ENCODE results near the gene PA2G4.
A peak's percentile ranks its signal among the peaks of the same experiment; 100 is the strongest.
"Not testable (repeated sequence)": the region's sequence is repeated elsewhere in the genome, so short reads cannot be mapped to it uniquely, and the experiment has no call there.

The PA2G4 gene

DNA sequence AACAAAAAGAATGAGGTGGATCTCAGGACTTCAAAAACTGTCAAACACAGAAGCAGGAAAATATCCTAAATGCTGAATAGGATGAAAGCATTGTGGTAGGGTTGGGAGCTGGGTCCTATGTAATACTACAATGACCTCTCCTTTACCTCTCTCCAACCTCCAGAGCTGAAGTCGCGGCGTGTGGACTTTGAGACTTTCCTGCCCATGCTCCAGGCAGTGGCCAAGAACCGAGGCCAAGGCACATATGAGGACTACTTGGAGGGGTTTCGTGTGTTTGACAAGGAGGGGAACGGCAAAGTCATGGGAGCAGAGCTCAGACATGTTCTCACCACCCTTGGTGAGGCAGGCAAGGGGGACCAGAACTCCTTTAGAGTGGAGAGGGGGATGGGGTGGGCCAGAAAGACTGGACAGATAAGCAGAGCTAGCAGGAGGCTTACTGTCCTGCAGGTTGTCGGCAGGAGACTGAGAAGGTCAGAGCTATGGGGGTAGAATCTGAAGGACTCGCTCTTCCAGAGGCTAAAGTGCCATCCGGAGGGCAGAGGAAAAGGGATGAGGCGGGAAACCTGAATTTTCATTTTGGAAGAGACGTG is 51.0 kb downstream of the PA2G4 start:
- no peak for DNase-seq

DNA sequence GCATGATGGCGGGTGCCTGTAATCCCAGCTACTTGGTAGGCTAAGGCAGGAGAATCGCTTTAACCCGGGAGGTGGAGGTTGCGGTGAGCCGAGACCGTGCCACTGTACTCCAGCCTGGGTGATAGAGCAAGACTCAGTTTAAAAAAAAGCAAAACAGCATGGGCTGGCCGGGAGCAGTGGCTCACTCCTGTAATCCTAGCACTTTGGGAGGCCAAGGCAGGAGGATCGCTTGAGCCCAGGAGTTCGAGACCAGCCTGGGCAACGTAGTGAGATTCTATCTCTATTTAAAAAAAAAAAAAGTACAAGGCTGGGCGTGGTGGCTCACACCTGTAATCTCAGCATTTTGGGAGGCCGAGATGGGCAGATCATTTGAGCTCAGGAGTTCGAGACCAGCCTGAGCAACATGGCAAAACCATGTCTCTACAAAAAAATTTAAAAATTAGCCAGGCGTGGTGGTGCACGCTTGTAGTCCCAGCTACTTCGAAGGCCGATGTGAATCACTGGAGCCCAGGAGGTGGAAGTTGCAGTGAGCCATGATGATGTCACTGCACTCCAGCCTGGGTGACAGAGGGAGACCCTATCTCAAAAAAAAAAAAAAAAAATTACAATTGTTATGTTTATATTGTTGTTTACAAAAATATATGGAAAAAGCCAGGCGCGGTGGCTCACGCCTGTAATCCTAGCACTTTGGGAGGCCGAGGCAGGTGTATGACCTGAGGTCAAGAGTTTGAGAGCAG is 52.3 kb downstream of the PA2G4 start:
- not testable (repeated sequence) for DNase-seq

DNA sequence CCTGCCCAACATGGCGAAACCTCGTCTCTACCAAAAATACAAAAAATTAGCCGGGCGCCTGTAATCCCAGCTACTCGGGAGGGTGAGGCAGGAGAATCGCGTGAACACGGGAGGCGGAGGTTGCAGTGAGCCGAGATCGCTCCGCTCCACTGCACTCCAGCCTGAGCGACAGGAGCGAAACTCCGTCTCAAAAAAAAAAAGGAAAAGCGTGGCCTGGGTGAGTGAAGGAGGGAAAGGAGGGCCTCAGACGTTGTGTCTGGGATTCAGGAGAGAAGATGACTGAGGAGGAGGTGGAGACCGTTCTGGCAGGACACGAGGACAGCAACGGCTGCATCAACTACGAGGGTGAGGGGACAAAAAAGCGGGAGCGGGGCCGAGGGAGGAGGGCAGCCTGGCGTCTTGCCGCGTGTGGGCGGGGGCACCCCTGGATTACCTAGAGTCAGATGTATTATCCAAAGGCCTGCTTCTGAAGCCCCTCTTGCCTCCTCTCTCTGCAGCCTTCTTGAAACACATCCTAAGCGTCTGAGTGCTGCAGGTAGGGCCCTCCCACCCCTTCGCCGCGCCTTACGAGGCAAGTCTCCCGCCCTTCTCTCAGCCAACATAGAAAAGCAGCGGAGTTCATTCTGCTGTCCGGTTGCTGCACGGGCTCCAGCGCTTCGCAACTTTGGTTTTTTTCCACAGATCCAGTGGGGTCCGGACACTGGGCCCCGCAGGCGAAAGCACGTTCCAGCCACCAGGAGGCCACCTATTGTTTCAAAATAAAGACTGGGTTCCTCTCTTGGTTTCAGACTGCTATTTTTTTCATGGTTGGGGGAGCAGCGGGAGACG is 53.1 kb downstream of the PA2G4 start:
- DNase-seq = peak; percentile 78 to 82

DNA sequence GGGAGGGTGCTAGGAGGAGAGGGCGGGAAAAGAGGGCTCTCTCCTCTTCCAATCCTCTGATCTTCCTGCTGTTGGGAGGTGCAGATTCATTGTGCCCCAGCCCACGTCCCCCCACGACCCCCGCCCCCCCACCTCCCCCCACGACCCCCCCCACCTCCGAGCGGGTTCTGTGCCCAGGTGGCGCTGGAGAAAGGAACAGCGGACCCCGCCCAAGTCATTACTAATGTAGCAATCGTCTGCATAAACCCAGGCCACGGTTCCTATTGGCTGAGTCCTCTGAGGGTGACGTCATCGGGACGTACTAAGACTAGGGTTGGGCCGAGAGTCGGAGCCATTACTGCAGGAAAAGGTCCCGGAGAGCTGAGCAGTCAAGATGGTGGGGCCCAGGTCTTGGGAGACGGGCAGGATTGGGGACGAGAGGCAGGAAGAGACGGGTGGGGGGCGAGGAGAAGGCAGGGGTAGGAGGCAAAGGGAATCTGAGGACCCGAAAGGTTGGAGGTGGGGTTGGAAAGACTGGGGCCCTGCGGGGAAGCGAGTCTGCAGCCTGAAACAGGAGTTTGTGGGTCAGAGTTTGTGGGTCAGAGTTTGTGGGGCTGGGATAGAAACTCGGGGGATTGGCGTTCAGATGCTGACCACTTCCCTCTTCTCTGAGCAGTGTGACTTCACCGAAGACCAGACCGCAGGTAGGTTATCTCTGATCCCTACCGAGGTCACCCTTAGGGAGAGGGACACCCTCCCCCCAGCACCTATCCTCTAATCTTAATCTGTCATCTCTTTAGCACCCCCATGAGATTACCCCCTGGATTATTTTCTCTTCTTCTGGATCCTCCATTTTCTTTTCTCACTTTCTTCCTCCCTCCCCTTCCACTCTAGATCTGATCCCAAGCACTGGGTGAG is 53.9 kb downstream of the PA2G4 start, which contains the start of gene MYL6:
Gene MYL6, plus strand, starts transcription at position 331 of the 897 bp plus-strand sequence. Its CDS starts 43 bp downstream, at position 374.
- DNase-seq = peak; percentile 83 to 97

DNA sequence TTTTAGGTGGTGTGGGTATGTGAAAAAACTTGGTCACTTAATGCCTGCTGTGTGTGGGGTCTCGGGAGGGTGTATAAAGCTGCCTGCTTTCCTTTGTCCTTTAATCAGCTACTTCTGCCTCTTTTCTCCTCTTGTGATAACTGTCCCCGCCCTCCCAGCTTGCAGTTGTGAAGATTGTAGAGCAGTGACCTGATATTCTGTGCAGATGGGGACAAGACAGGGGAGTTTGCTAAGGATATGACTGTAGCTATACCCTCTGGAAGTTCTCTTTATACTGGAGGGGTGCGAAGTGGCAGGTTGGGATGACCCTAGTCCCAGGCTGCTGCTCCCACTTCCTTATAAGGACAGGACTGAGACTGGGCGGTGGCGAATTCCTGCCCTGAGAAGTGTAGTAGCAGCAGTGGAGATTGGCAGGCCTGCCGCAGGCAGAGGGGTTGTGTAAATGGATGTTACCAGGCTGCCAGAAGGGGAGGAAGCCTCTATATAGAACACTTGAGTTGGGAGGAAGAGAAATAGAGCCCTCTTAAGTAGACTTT is 54.6 kb downstream of the PA2G4 start:
- no peak for DNase-seq

DNA sequence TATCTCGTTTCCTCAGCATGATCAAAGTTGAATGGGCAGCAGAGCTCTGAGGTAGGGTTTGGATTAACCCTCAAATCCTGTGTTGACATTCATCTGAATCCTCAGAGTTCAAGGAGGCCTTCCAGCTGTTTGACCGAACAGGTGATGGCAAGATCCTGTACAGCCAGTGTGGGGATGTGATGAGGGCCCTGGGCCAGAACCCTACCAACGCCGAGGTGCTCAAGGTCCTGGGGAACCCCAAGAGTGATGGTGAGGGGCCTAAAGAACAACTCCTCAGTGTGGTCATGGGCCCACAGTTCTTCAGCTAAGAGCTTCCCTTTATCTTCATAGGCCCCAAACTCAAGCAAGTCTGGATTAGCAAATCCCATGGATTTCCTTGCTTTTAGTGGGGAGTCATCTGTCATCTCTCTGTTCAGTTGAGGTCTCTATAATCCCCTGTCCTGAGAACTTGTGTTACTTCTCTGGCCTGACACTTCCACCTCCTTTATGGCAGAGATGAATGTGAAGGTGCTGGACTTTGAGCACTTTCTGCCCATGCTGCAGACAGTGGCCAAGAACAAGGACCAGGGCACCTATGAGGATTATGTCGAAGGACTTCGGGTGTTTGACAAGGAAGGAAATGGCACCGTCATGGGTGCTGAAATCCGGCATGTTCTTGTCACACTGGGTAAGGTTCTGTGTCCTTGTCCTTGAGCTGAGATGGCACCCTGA is 55.3 kb downstream of the PA2G4 start:
- no peak for DNase-seq

DNA sequence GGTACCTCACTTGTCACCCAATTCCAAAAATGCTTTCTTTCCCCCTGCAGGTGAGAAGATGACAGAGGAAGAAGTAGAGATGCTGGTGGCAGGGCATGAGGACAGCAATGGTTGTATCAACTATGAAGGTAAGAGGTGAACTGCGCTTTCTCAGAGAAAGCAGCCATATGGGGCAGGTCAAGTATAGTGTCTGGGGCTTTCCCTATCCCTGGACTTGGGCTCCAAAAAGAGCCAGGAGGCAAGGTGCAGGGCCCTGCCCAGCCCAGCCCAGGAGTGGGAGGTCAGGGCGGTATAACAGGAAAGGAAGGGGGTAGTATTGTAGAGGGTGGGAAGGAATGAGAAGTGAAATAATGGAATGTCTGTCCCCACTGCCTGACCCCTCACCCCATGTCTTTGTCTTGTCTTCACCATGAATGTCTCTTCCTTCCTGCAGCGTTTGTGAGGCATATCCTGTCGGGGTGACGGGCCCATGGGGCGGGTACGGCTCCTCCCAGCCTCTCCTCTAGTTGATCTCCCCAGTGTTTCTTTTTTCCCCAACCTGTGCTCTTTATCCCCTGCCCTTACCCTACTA is 55.9 kb downstream of the PA2G4 start:
- DNase-seq = no peak

DNA sequence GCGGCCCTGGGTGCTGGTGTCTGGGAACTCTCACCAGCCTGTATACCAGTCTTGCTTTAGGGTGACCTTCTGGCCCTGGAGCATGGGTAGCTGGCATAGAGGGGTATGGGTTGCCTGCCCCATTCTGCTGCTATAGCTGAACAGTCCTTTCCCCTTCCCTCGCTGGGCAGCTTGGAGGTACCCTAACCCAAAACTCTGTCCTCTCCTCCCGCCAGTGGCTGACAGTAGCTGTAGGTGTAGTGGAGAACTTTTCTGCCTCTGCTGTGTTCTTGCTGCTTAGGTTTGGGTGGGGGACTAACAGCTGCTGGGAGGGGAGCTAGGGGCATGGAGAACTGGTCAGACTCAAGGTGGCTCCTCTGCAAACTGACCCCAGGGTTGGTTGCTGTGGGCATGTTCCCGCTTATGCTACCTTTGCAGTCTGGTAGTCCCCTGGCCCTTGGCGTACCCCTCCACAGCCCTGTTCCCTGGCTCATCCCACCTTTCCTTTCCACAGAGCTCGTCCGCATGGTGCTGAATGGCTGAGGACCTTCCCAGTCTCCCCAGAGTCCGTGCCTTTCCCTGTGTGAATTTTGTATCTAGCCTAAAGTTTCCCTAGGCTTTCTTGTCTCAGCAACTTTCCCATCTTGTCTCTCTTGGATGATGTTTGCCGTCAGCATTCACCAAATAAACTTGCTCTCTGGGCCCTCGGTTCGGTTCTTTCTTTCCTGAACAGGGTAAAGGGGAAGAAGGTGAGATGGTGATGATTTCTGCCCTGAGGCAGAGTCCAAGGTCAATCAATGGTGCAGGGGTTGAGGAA is 56.7 kb downstream of the PA2G4 start:
- DNase-seq = no peak

DNA sequence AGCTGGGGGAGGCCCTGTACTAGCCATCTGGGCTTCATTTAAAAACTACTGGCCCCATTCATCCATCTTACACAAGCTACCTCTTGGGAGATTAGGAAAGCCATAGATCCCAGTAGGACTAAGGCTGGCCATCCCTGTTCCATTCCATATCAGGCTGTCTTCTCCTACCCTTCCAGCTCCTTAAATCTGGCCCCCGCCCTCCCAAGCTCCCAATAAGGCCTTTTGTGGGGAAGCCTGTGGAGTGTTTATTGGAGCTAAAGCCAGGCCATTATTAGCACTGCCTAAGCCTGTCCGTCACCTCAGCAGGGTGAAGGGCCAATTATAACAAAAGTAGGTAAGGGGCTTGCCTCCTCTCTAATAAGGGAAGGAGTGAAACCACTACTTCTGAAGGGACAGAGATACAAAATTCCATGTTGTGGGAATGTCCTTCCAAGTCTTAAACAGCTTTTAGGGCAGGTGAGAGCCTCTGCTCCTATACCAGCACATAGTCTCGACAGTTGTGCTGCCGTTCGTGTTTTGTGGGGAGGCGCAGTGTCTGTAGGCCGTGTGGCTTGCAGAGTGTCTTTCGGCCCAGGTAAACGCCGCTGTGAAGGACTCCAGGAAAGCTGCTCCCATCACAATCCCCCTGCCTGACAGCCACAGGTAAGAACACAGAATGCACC is 57.5 kb downstream of the PA2G4 start:
- DNase-seq = no peak

DNA sequence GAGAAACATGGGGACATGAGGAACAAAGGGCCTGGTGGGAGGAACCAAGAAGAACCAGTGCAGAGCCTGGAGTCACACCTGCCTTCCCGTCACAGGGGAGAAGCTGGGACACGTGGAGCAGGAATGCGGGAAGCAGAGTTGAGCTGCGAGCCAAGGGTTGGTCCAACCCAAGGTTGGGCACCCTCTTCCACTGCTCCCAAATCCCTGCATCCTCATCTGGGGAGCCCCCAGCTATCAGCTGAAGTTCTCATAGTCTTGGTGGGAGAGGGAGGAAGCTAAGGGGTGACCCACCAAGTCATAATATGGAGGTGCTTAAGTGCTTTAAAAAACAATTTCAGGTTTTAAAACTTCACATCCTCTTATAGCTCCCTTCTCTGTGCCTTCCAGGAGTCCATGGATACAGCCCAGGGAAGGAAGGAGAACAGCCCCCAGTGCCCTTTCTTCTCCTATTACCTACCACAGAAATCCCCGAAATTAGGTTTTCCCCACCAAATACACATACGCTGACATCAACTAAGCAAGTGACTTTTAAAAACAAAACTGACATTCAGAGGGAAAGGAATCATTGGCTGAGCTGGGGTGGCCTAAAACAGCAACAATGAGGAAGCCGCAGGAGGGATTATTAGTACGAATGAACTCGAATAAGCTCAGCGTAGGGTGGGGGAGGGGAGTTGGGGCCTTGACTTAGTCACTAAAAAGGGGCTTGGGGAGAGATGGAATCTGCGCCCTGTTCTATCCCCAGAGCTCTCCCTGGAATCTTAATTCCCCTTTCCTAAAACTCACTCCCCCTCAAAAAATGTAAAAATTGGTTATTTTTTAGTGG is 58.3 kb downstream of the PA2G4 start:
- no peak for DNase-seq
